CD14-positive monocyte (primary cell): Measurements from ENCODE around the gene RPL27A. TPM values are rescaled to one million over a fixed set of nuclear protein-coding genes. Genes with fewer than 3 reads are reported as not detected.

Experiments
- DNase-seq, 3 donors: peaks; one replicate each; pipeline ENCODE4 v3.0.0-alpha.2; 2011 to 2022
- H2AFZ ChIP-seq: 2 replicates; pipeline ENCODE4 v1.6.0; 2012; ENCODE audit warnings: mild to moderate bottlenecking, low read depth, low read length, inconsistent platforms; ENCODE audit not compliant: insufficient read depth, poor library complexity, severe bottlenecking
- H3K27ac ChIP-seq, 2 donors: 1 replicate in 1 of 2; 2 replicates in 1 of 2; pipeline ENCODE4 v1.5.1; 2012 to 2013; ENCODE audit warnings: low read length in 2 of 2, control low read depth in 1 of 2, inconsistent platforms in 1 of 2, low read depth in 1 of 2, mild to moderate bottlenecking in 1 of 2
- H3K27me3 ChIP-seq, 2 donors: one replicate each; pipeline versions ENCODE4 v1.6.0 to v1.6.1; 2011 to 2013; ENCODE audit warnings: low read length in 2 of 2; ENCODE audit not compliant: control insufficient read depth in 2 of 2, insufficient read depth in 2 of 2
- H3K36me3 ChIP-seq, 2 donors: replicated peaks in 1 of 2; 1 replicate in 1 of 2; 2 replicates in 1 of 2; pipeline versions ENCODE4 v1.5.1 to v1.6.1; 2012 to 2013; ENCODE audit warnings: low read length in 2 of 2, control low read depth in 1 of 2, inconsistent platforms in 1 of 2, mild to moderate bottlenecking in 1 of 2; ENCODE audit not compliant: insufficient read depth in 2 of 2, control insufficient read depth in 1 of 2
- H3K4me1 ChIP-seq, 2 donors: 1 replicate in 1 of 2; 2 replicates in 1 of 2; pipeline versions ENCODE4 v1.5.1 to v1.6.1; 2012 to 2013; ENCODE audit warnings: low read length in 2 of 2, control low read depth in 1 of 2, inconsistent platforms in 1 of 2, mild to moderate bottlenecking in 1 of 2, moderate library complexity in 1 of 2; ENCODE audit not compliant: insufficient read depth in 2 of 2, control insufficient read depth in 1 of 2
- H3K4me2 ChIP-seq: replicated peaks from 2 replicates; pipeline ENCODE3; 2012; ENCODE audit warnings: low read length, moderate library complexity, mild to moderate bottlenecking; ENCODE audit not compliant: poor library complexity, severe bottlenecking; ENCODE audit errors: extremely low read depth
- H3K4me3 ChIP-seq, 3 experiments: fragments of 200-600 bp in 1 of 3; sonication (generic) in 1 of 3; replicated peaks in 1 of 3; 1 replicate in 2 of 3; 2 replicates in 1 of 3; pipeline ENCODE4 v1.5.1; 2011 to 2013; ENCODE audit warnings: low read length in 3 of 3, mild to moderate bottlenecking in 3 of 3, control low read depth in 2 of 3, low read depth in 2 of 3, inconsistent platforms in 1 of 3, moderate library complexity in 1 of 3
- H3K79me2 ChIP-seq: 2 replicates; pipeline ENCODE4 v1.6.0; 2012; ENCODE audit warnings: mild to moderate bottlenecking, control low read depth, inconsistent platforms, low read length, moderate library complexity; ENCODE audit not compliant: insufficient read depth
- H3K9ac ChIP-seq: 2 replicates; pipeline ENCODE4 v1.6.0; 2017; ENCODE audit warnings: low read length, mild to moderate bottlenecking; ENCODE audit not compliant: insufficient read depth, poor library complexity, severe bottlenecking
- H3K9me3 ChIP-seq, 2 donors: replicated peaks in 1 of 2; 1 replicate in 1 of 2; 2 replicates in 1 of 2; pipeline versions ENCODE4 v1.5.1 to v1.6.1; 2012 to 2013; ENCODE audit warnings: low read length in 2 of 2, control low read depth in 1 of 2; ENCODE audit not compliant: control insufficient read depth in 1 of 2, insufficient read depth in 1 of 2
- H4K20me1 ChIP-seq: 2 replicates; pipeline ENCODE4 v1.6.0; 2012; ENCODE audit warnings: mild to moderate bottlenecking, low read length, control low read depth, moderate library complexity; ENCODE audit not compliant: insufficient read depth
- H3K27ac Mint-ChIP-seq, 7 donors: one replicate each; pipeline ENCODE4 v1.8.0; 2020; ENCODE audit warnings: mild to moderate bottlenecking in 7 of 7, mixed read lengths in 7 of 7, moderate library complexity in 6 of 7, inconsistent platforms in 2 of 7
- H3K27me3 Mint-ChIP-seq, 3 donors: one replicate each; pipeline ENCODE4 v1.8.0; 2021 to 2022; ENCODE audit warnings: low read depth in 3 of 3, mild to moderate bottlenecking in 3 of 3, mixed read lengths in 3 of 3, moderate library complexity in 3 of 3, inconsistent platforms in 1 of 3
- H3K36me3 Mint-ChIP-seq, 2 donors: one replicate each; pipeline ENCODE4 v1.8.0; 2020; ENCODE audit warnings: mixed read lengths in 2 of 2, inconsistent platforms in 1 of 2, mild to moderate bottlenecking in 1 of 2
- H3K4me1 Mint-ChIP-seq: one replicate; pipeline ENCODE4 v1.8.0; 2020; ENCODE audit warnings: mild to moderate bottlenecking, mixed read lengths
- H3K4me3 Mint-ChIP-seq, 2 donors: one replicate each; pipeline ENCODE4 v1.8.0; 2020; ENCODE audit warnings: mild to moderate bottlenecking in 2 of 2, mixed read lengths in 2 of 2, moderate library complexity in 1 of 2
- H3K9me3 Mint-ChIP-seq, 7 donors: one replicate each; pipeline ENCODE4 v1.8.0; 2020 to 2022; ENCODE audit warnings: mixed read lengths in 7 of 7, mild to moderate bottlenecking in 6 of 7, moderate library complexity in 6 of 7, inconsistent platforms in 2 of 7
- CTCF ChIP-seq: fragments of 200-600 bp; IDR thresholded peaks from one replicate; pipeline ENCODE4 v1.8.0; 2022; ENCODE audit warnings: antibody characterized with exemption, mild to moderate bottlenecking
- WGBS: methylation state at CpG from one replicate; pipeline ENCODE4 v1.1.5; 2013; ENCODE audit warnings: missing lambda C conversion rate; ENCODE audit not compliant: insufficient coverage; 5-methylcytosine and 5-hydroxymethylcytosine counted together
- intact Hi-C, 2 donors: fragments of 100-400 bp; cut with micrococcal nuclease; formaldehyde crosslinking; loops; one replicate each; pipeline versions ENCODE4 v1.15.0 to v1.15.1; 2023
- polyA plus RNA-seq, 3 donors: library from polyadenylated mRNA; depleted of rRNA in 1 of 3; unstranded in 2 of 3; stranded (reverse) in 1 of 3; fragments of 300-500 nt in 2 of 3; fragments of >200 nt in 1 of 3; fragmentation: Illumina TruSeq in 2 of 3; gene quantifications; 1 replicate in 2 of 3; 2 replicates in 1 of 3; pipeline ENCODE4 v1.2.3, GENCODE V29; 2012 to 2021

RPL27A gene
- polyA plus RNA-seq, 3 donors: 572 to 1,233 (median 1,091) TPM

GRCh38 chr11:8706673-8707432, 24.3 kb downstream of the RPL27A start:
- Mint-ChIP-seq H3K4me3 (no peak overlapping the region), H3K4me1 (peaks cover 23% of the 10 kb centered on the region), H3K9me3 (peaks cover 0 to 5% (median 0%) of the 10 kb centered on the region in 7 donors), H3K36me3 (no peaks in the 10 kb centered on the region), H3K27ac (no peak overlapping the region), H3K27me3 (no peaks in the 10 kb centered on the region)
- TF ChIP-seq CTCF: no peak
- Histone ChIP-seq H4K20me1 (no peaks in the 10 kb centered on the region), H3K4me3 (no peak overlapping the region), H3K36me3 (no peaks in the 10 kb centered on the region), H3K9me3 (no peaks in the 10 kb centered on the region), H3K4me2 (no peak overlapping the region), H3K4me1 (peaks cover 20 to 21% of the 10 kb centered on the region in 2 donors), H3K9ac (no peak overlapping the region), H3K27me3 (no peaks in the 10 kb centered on the region), H3K79me2 (no peaks in the 10 kb centered on the region), H3K27ac (no peak overlapping the region), H2AFZ (no peak overlapping the region)
- no peak for DNase-seq
- intact Hi-C loops: no loop called here
- WGBS: 94% methylated on average over 12 of the region's 14 CpGs

GRCh38 chr11:8707541-8708191, 25.1 kb downstream of the RPL27A start:
- Histone ChIP-seq H3K27ac (no peak overlapping the region), H3K9me3 (no peaks in the 10 kb centered on the region), H3K27me3 (no peaks in the 10 kb centered on the region), H3K4me2 (no peak overlapping the region), H4K20me1 (no peaks in the 10 kb centered on the region), H3K4me3 (no peak overlapping the region), H3K4me1 (peaks cover 21 to 24% of the 10 kb centered on the region in 2 donors), H3K36me3 (no peaks in the 10 kb centered on the region), H2AFZ (no peak overlapping the region), H3K9ac (no peak overlapping the region), H3K79me2 (no peaks in the 10 kb centered on the region)
- peak overlapping the region in 1 of 7 donors; percentile 13 for H3K27ac Mint-ChIP-seq
- TF ChIP-seq CTCF: no peak
- 94% methylated on average over 6 of the region's 10 CpGs for WGBS
- H3K9me3 Mint-ChIP-seq: peaks cover 0 to 5% (median 0%) of the 10 kb centered on the region in 7 donors
- intact Hi-C loops: no loop called here
- H3K36me3 Mint-ChIP-seq: no peaks in the 10 kb centered on the region
- peaks cover 28% of the 10 kb centered on the region for H3K4me1 Mint-ChIP-seq
- no peaks in the 10 kb centered on the region for H3K27me3 Mint-ChIP-seq
- no peak for DNase-seq
- H3K4me3 Mint-ChIP-seq: no peak overlapping the region
